H9 (cell line): ENCODE results near the gene VWA5B1. TPM values are rescaled to one million over a fixed set of nuclear protein-coding genes. Genes with fewer than 3 reads are reported as not detected.
A peak's percentile ranks its signal among the peaks of the same experiment; 100 is the strongest.

Source experiments
- DNase-seq: peaks from one replicate; pipeline ENCODE4 v3.0.0-alpha.2; 2017
- H2AFZ ChIP-seq: one replicate; pipeline ENCODE4 v1.6.1; 2013; ENCODE audit warnings: mild to moderate bottlenecking, low read length, control low read depth, moderate library complexity
- H2AK5ac ChIP-seq: 2 replicates; pipeline ENCODE4 v1.6.1; 2013; ENCODE audit warnings: low read length, control low read depth, mixed read lengths; ENCODE audit not compliant: insufficient read length
- H2BK120ac ChIP-seq: one replicate; pipeline ENCODE4 v1.6.1; 2013; ENCODE audit warnings: low read depth, mild to moderate bottlenecking, low read length, control low read depth, inconsistent platforms; ENCODE audit not compliant: poor library complexity, severe bottlenecking
- H2BK12ac ChIP-seq: 2 replicates; pipeline ENCODE4 v1.6.1; 2013; ENCODE audit warnings: low read length, control low read depth, mixed read lengths, low read depth; ENCODE audit not compliant: insufficient read length
- H2BK15ac ChIP-seq: 2 replicates; pipeline ENCODE4 v1.6.1; 2013; ENCODE audit warnings: low read depth, low read length, control low read depth
- H2BK20ac ChIP-seq: one replicate; pipeline ENCODE4 v1.6.1; 2013; ENCODE audit warnings: low read depth, mild to moderate bottlenecking, low read length, control low read depth, inconsistent platforms; ENCODE audit not compliant: poor library complexity, severe bottlenecking
- H2BK5ac ChIP-seq: 2 replicates; pipeline ENCODE4 v1.6.1; 2013; ENCODE audit warnings: low read length, control low read depth, mixed read lengths; ENCODE audit not compliant: insufficient read length
- H3K14ac ChIP-seq: 2 replicates; pipeline ENCODE4 v1.6.1; 2013; ENCODE audit warnings: low read length, control low read depth; ENCODE audit not compliant: insufficient read depth
- H3K18ac ChIP-seq: 2 replicates; pipeline ENCODE4 v1.6.1; 2013; ENCODE audit warnings: low read depth, mild to moderate bottlenecking, mixed read lengths, low read length, control low read depth; ENCODE audit not compliant: insufficient read length
- H3K23ac ChIP-seq: 2 replicates; pipeline ENCODE4 v1.6.1; 2013; ENCODE audit warnings: low read length, control low read depth, mixed read lengths, low read depth; ENCODE audit not compliant: insufficient read length
- H3K23me2 ChIP-seq: 2 replicates; pipeline ENCODE4 v1.6.1; 2013; ENCODE audit warnings: low read depth, mild to moderate bottlenecking, mixed read lengths, low read length, control low read depth; ENCODE audit not compliant: insufficient read length, poor library complexity, severe bottlenecking
- H3K27ac ChIP-seq: 2 replicates; pipeline ENCODE4 v1.5.1; 2013; ENCODE audit warnings: low read length, control low read depth, mixed read lengths, low read depth; ENCODE audit not compliant: insufficient read length
- H3K27me3 ChIP-seq: 2 replicates; pipeline ENCODE4 v1.6.1; 2013; ENCODE audit warnings: low read length, control low read depth, inconsistent platforms; ENCODE audit not compliant: insufficient read depth
- H3K4ac ChIP-seq: 2 replicates; pipeline ENCODE4 v1.6.1; 2013; ENCODE audit warnings: low read depth, mild to moderate bottlenecking, control low read depth, inconsistent platforms, low read length, moderate library complexity
- H3K4me1 ChIP-seq: 2 replicates; pipeline ENCODE4 v1.6.1; 2013; ENCODE audit warnings: low read length, control low read depth, inconsistent platforms; ENCODE audit not compliant: insufficient read depth
- H3K4me2 ChIP-seq: 2 replicates; pipeline ENCODE4 v1.6.1; 2013; ENCODE audit warnings: low read length, control low read depth, mixed read lengths; ENCODE audit not compliant: insufficient read length, insufficient read depth
- H3K56ac ChIP-seq: 2 replicates; pipeline ENCODE4 v1.6.1; 2013; ENCODE audit warnings: low read depth, mild to moderate bottlenecking, mixed read lengths, low read length, control low read depth; ENCODE audit not compliant: insufficient read length
- H3K79me1 ChIP-seq: 2 replicates; pipeline ENCODE4 v1.6.1; 2013; ENCODE audit warnings: low read depth, mild to moderate bottlenecking, moderate library complexity, low read length, control low read depth, inconsistent platforms; ENCODE audit not compliant: insufficient read depth, poor library complexity, severe bottlenecking
- H3K79me2 ChIP-seq: 2 replicates; pipeline ENCODE4 v1.6.1; 2013; ENCODE audit warnings: low read length, control low read depth, inconsistent platforms; ENCODE audit not compliant: insufficient read depth
- H3K9ac ChIP-seq: 2 replicates; pipeline ENCODE4 v1.6.1; 2013; ENCODE audit warnings: low read length, control low read depth, mixed read lengths; ENCODE audit not compliant: insufficient read length; ENCODE audit errors: extremely low read depth
- H3K9me3 ChIP-seq: one replicate; pipeline ENCODE4 v1.6.1; 2013; ENCODE audit warnings: low read depth, low read length, inconsistent platforms; ENCODE audit not compliant: control insufficient read depth
- H3T11ph ChIP-seq: one replicate; pipeline ENCODE4 v1.6.1; 2013; ENCODE audit warnings: mild to moderate bottlenecking, low read length, control low read depth, inconsistent platforms
- H4K20me1 ChIP-seq: one replicate; pipeline ENCODE4 v1.6.1; 2013; ENCODE audit not compliant: control insufficient read depth, insufficient read length, insufficient read depth
- H4K5ac ChIP-seq: 2 replicates; pipeline ENCODE4 v1.6.1; 2013; ENCODE audit warnings: low read depth, mild to moderate bottlenecking, mixed read lengths, low read length, control low read depth; ENCODE audit not compliant: insufficient read length
- H4K8ac ChIP-seq: replicated peaks from 2 replicates; pipeline ENCODE4 v1.6.1; 2013; ENCODE audit warnings: low read length, control low read depth, mixed read lengths, low read depth; ENCODE audit not compliant: insufficient read length
- H4K91ac ChIP-seq: 2 replicates; pipeline ENCODE4 v1.6.1; 2013; ENCODE audit warnings: low read depth, mild to moderate bottlenecking, moderate library complexity, mixed read lengths, low read length, control low read depth; ENCODE audit not compliant: insufficient read length
- H3K27ac Mint-ChIP-seq, 3 experiments: 2 replicates in 2 of 3; 3 replicates in 1 of 3; pipeline ENCODE4 v1.8.0; 2020 to 2021; ENCODE audit warnings: mixed read lengths in 3 of 3, mild to moderate bottlenecking in 1 of 3, moderate library complexity in 1 of 3
- H3K27me3 Mint-ChIP-seq: 2 replicates; pipeline ENCODE4 v1.8.0; 2021; ENCODE audit warnings: low read depth, mild to moderate bottlenecking, moderate library complexity, mixed read lengths
- H3K36me3 Mint-ChIP-seq, 3 experiments: 2 replicates in 2 of 3; 3 replicates in 1 of 3; pipeline ENCODE4 v1.8.0; 2020 to 2021; ENCODE audit warnings: low read depth in 3 of 3, mixed read lengths in 3 of 3; ENCODE audit not compliant: insufficient read depth in 1 of 3
- H3K4me1 Mint-ChIP-seq, 2 experiments: 2 replicates each; pipeline ENCODE4 v1.8.0; 2020; ENCODE audit warnings: mixed read lengths in 2 of 2
- H3K4me3 Mint-ChIP-seq, 2 experiments: 2 replicates in 1 of 2; 3 replicates in 1 of 2; pipeline ENCODE4 v1.8.0; 2020 to 2021; ENCODE audit warnings: mild to moderate bottlenecking in 2 of 2, mixed read lengths in 2 of 2, moderate library complexity in 1 of 2
- H3K9me3 Mint-ChIP-seq, 2 experiments: 2 replicates in 1 of 2; 3 replicates in 1 of 2; pipeline ENCODE4 v1.8.0; 2020; ENCODE audit warnings: mild to moderate bottlenecking in 2 of 2, mixed read lengths in 2 of 2, moderate library complexity in 1 of 2
- WGBS: extraction: QIAGEN DNeasy Blood & Tissue Kit; methylation state at CpG from one replicate; pipeline ENCODE4 v1.1.7; 2013; ENCODE audit warnings: missing lambda C conversion rate, low lambda C conversion rate, mixed read lengths; ENCODE audit not compliant: insufficient read length; ENCODE audit errors: extremely low coverage; 5-methylcytosine and 5-hydroxymethylcytosine counted together
- total RNA-seq: library from RNA; stranded (reverse); gene quantifications from 2 replicates; pipeline ENCODE4 v1.2.1, GENCODE V29; 2021
- TF ChIP-seq, protein P1 (sequence below): fragments of 200-600 bp; sonication (generic); conservative IDR thresholded peaks from 3 replicates; pipeline ENCODE4 v1.8.0; 2021; ENCODE audit warnings: antibody characterized with exemption, mild to moderate bottlenecking

Gene VWA5B1
- total RNA-seq, 1 experiment from 2014 or later, result not detected

DNA sequence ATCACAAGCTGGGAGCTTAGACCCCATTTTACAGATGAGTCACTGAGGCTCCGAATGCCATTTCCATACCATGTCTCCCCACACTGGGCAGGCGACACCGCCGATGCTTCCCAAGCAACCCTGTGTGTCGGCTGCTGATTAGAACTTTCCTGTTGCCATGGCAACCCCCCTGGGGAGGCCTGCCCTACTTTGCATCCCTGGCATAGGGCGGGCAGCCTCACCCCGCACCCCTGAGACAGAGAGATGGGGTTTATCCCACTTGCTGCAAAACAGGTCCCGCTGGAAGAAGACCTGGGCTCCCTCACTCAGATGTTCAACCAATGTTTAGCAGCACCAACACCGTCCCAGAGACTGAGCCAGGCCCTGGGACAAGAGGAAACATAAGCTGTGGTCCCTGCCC lies 113.8 kb downstream of the VWA5B1 start:
- no CpG with 5 or more reads among the region's 9 CpGs for WGBS
- H3K9me3 ChIP-seq, result no peaks in the 10 kb centered on the region
- H3K18ac ChIP-seq, result no peak overlapping the region
- no peaks in the 10 kb centered on the region for H3K23me2 ChIP-seq
- no peak overlapping the region for H3K23ac ChIP-seq
- no peak overlapping the region for H3K4me3 Mint-ChIP-seq
- H2BK15ac ChIP-seq, result no peak overlapping the region
- TF ChIP-seq, protein P1, sequence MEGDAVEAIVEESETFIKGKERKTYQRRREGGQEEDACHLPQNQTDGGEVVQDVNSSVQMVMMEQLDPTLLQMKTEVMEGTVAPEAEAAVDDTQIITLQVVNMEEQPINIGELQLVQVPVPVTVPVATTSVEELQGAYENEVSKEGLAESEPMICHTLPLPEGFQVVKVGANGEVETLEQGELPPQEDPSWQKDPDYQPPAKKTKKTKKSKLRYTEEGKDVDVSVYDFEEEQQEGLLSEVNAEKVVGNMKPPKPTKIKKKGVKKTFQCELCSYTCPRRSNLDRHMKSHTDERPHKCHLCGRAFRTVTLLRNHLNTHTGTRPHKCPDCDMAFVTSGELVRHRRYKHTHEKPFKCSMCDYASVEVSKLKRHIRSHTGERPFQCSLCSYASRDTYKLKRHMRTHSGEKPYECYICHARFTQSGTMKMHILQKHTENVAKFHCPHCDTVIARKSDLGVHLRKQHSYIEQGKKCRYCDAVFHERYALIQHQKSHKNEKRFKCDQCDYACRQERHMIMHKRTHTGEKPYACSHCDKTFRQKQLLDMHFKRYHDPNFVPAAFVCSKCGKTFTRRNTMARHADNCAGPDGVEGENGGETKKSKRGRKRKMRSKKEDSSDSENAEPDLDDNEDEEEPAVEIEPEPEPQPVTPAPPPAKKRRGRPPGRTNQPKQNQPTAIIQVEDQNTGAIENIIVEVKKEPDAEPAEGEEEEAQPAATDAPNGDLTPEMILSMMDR, result no peak
- H3K9ac ChIP-seq, result no peak overlapping the region
- H2BK20ac ChIP-seq, result no peak overlapping the region
- no peak overlapping the region for H2BK5ac ChIP-seq
- H3K27me3 Mint-ChIP-seq, result peaks cover 100% of the 10 kb centered on the region
- H4K8ac ChIP-seq, result no peak overlapping the region
- H3K9me3 Mint-ChIP-seq, result peaks cover 0 to 14% of the 10 kb centered on the region in 2 experiments; a peak in 2 of 5 replicates
- H3T11ph ChIP-seq, result no peak overlapping the region
- no peaks in the 10 kb centered on the region for H3K79me1 ChIP-seq
- H2AK5ac ChIP-seq, result no peak overlapping the region
- no peak overlapping the region for H4K91ac ChIP-seq
- peaks cover 49% of the 10 kb centered on the region for H3K27me3 ChIP-seq
- no peaks in the 10 kb centered on the region for H3K36me3 Mint-ChIP-seq
- no peaks in the 10 kb centered on the region for H3K4me1 ChIP-seq
- no peaks in the 10 kb centered on the region for H4K20me1 ChIP-seq
- no peak overlapping the region for H2BK12ac ChIP-seq
- no peak overlapping the region for H4K5ac ChIP-seq
- H3K27ac ChIP-seq, result no peak overlapping the region
- H3K4ac ChIP-seq, result no peak overlapping the region
- no peak overlapping the region for H3K27ac Mint-ChIP-seq
- peak; percentile 39 for DNase-seq
- no peak overlapping the region for H3K56ac ChIP-seq
- no peaks in the 10 kb centered on the region for H3K79me2 ChIP-seq
- no peak overlapping the region for H2AFZ ChIP-seq
- no peak overlapping the region for H3K14ac ChIP-seq
- no peak overlapping the region for H3K4me2 ChIP-seq
- peaks cover 18 to 28% of the 10 kb centered on the region in 2 experiments for H3K4me1 Mint-ChIP-seq
- no peak overlapping the region for H2BK120ac ChIP-seq

Other genes with a start within 250 kb of the VWA5B1 start
- not detected in 2 replicates for gene PLA2G5, start 220.7 kb upstream of the VWA5B1 start, total RNA-seq
- not detected in 2 replicates for gene PLA2G2D, start 171.3 kb upstream of the VWA5B1 start, total RNA-seq
- gene PLA2G2F, start 151.6 kb upstream of the VWA5B1 start, total RNA-seq, result not detected in 2 replicates
- gene UBXN10, start 104.8 kb upstream of the VWA5B1 start, total RNA-seq, result 0.59 and 0.90 TPM in 2 replicates
- gene PLA2G2C, start 104.4 kb upstream of the VWA5B1 start, total RNA-seq, result not detected in 2 replicates
- gene CAMK2N1, start 195.3 kb downstream of the VWA5B1 start, total RNA-seq, result 0.97 and 1.2 TPM in 2 replicates
- 25.5 and 27.1 TPM in 2 replicates for gene MUL1, start 217.3 kb downstream of the VWA5B1 start, total RNA-seq